Stomach (tissue), 9 donors: ENCODE measurements around the gene NCEH1. TPM values are rescaled to one million over a fixed set of nuclear protein-coding genes. Genes with fewer than 3 reads are reported as not detected.

Source experiments
- DNase-seq, 2 donors: peaks; one replicate each; pipeline versions ENCODE4 v3.0.0 to v3.0.0-alpha.2; 2013 to 2019
- H3K27ac ChIP-seq, 5 donors: fragments of 200-600 bp in 4 of 5; sonication (generic) in 4 of 5; one replicate each; pipeline ENCODE4 v1.5.1; 2013 to 2019; ENCODE audit warnings: mild to moderate bottlenecking in 1 of 5, moderate library complexity in 1 of 5
- H3K27me3 ChIP-seq, 3 donors: fragments of 200-600 bp; sonication (generic); one replicate each; pipeline ENCODE4 v1.5.1; 2017 to 2019; ENCODE audit warnings: mixed run types in 1 of 3
- H3K36me3 ChIP-seq, 4 donors: fragments of 200-600 bp; sonication (generic); 1 replicate in 3 of 4; 2 replicates in 1 of 4; pipeline ENCODE4 v1.5.1; 2016 to 2019
- H3K4me1 ChIP-seq, 4 donors: fragments of 200-600 bp; sonication (generic); one replicate each; pipeline ENCODE4 v1.5.1; 2016 to 2019
- H3K4me3 ChIP-seq, 4 donors: fragments of 200-600 bp; sonication (generic) in 3 of 4; one replicate each; pipeline ENCODE4 v1.5.1; 2016 to 2019; ENCODE audit warnings: mild to moderate bottlenecking in 1 of 4
- H3K9me3 ChIP-seq, 4 donors: fragments of 200-600 bp; sonication (generic); one replicate each; pipeline ENCODE4 v1.5.1; 2016 to 2019
- CTCF ChIP-seq, 7 experiments: fragments of 450-650 bp in 4 of 7; fragments of 200-600 bp in 3 of 7; sonication (generic) in 3 of 7; IDR thresholded peaks; one replicate each; pipeline ENCODE4 v1.5.1; 2016 to 2019; ENCODE audit warnings: antibody characterized with exemption in 7 of 7, control low read depth in 2 of 7, mild to moderate bottlenecking in 1 of 7
- EP300 ChIP-seq: sonication (generic); formaldehyde crosslinking; IDR thresholded peaks from one replicate; pipeline ENCODE4 v1.6.1; 2017; ENCODE audit warnings: antibody characterized with exemption
- POLR2A ChIP-seq, 4 donors: fragments of 450-650 bp; IDR thresholded peaks; one replicate each; pipeline ENCODE4 v1.6.1; 2016; ENCODE audit warnings: antibody characterized with exemption in 4 of 4, control low read depth in 2 of 4, mild to moderate bottlenecking in 1 of 4, moderate library complexity in 1 of 4
- POLR2AphosphoS5 ChIP-seq, 3 donors: sonication (generic); formaldehyde crosslinking; IDR thresholded peaks; one replicate each; pipeline ENCODE4 v1.6.1; 2016; ENCODE audit warnings: antibody characterized with exemption in 3 of 3
- WGBS, 5 donors: extraction: QIAGEN DNeasy Blood & Tissue Kit in 3 of 5; methylation state at CpG; one replicate each; pipeline versions ENCODE4 v1.1.5 to v1.1.7; 2013 to 2018; 5-methylcytosine and 5-hydroxymethylcytosine counted together
- intact Hi-C: fragments of 100-400 bp; cut with DNase I; formaldehyde crosslinking; loops from one replicate; pipeline ENCODE4 v1.15.1; 2023; ENCODE audit warnings: low total_unique reads
- polyA plus RNA-seq, 3 donors: library from polyadenylated mRNA; stranded (reverse); fragments of 200-250 nt; gene quantifications; one replicate each; pipeline ENCODE4 v1.2.3, GENCODE V29; 2013
- total RNA-seq, 5 donors: library from RNA; depleted of rRNA; stranded (reverse); fragments of >200 nt; gene quantifications; one replicate each; pipeline versions ENCODE4 v1.1.0 to v1.2.3, GENCODE V29; 2014 to 2016
- donor health status: healthy with polysubstance abuse.
- donor health status: Bipolar disorder and iron deficiency.
- donor health status: healthy.

Gene NCEH1
- total and polyA plus RNA-seq, 8 donors: 1.2 to 19.9 (median 7.0) TPM

GRCh38 chr3:172624999-172625398, 85.9 kb downstream of the NCEH1 start:
- Histone ChIP-seq H3K4me3 (no peak overlapping the region), H3K9me3 (no peaks in the 10 kb centered on the region), H3K27ac (no peak overlapping the region), H3K27me3 (no peaks in the 10 kb centered on the region), H3K4me1 (peaks cover 0 to 18% (median 5%) of the 10 kb centered on the region in 4 donors), H3K36me3 (no peaks in the 10 kb centered on the region)
- intact Hi-C loops: no loop called here
- no peak for DNase-seq
- TF ChIP-seq POLR2AphosphoS5 (IDR thresholded peaks at IDR 0.05): no peak
- TF ChIP-seq CTCF (IDR thresholded peaks at IDR 0.05): no peak
- TF ChIP-seq POLR2A (IDR thresholded peaks at IDR 0.05): no peak
- no peak for TF ChIP-seq EP300
- 89 to 94% (median 93%) methylated on average over 9 of the region's 9 CpGs for WGBS, 5 donors

- H3K27ac ChIP-seq: no peak overlapping the region
- DNase-seq: peak; percentile 38 to 72
- intact Hi-C loops: no loop called here
Observed at GRCh38 chr3:172622916-172623700, 87.8 kb downstream of the NCEH1 start.

GRCh38 chr3:172622156-172622555, 88.7 kb downstream of the NCEH1 start:
- 70 to 80% (median 77%) methylated on average over 2 of the region's 2 CpGs for WGBS, 5 donors
- H3K9me3 ChIP-seq: no peaks in the 10 kb centered on the region
- no peak for DNase-seq
- intact Hi-C loops: no loop called here
- H3K27ac ChIP-seq: no peak overlapping the region
- TF ChIP-seq POLR2AphosphoS5 (IDR thresholded peaks at IDR 0.05): no peak
- TF ChIP-seq CTCF (IDR thresholded peaks at IDR 0.05): no peak
- TF ChIP-seq POLR2A (IDR thresholded peaks at IDR 0.05): no peak
- TF ChIP-seq EP300: no peak
- H3K4me3 ChIP-seq: no peak overlapping the region
- peaks cover 0 to 18% (median 6%) of the 10 kb centered on the region in 4 donors for H3K4me1 ChIP-seq
- no peaks in the 10 kb centered on the region for H3K27me3 ChIP-seq
- no peaks in the 10 kb centered on the region for H3K36me3 ChIP-seq

More at GRCh38 chr3:172622916-172623700, 87.8 kb downstream of the NCEH1 start:
- Histone ChIP-seq H3K4me3 (no peak overlapping the region), H3K9me3 (no peaks in the 10 kb centered on the region), H3K36me3 (no peaks in the 10 kb centered on the region), H3K4me1 (peaks cover 0 to 18% (median 5%) of the 10 kb centered on the region in 4 donors), H3K27me3 (no peaks in the 10 kb centered on the region)
- 25 to 32% (median 30%) methylated on average over 10 of the region's 10 CpGs for WGBS, 5 donors
- no peak for TF ChIP-seq EP300
- no peak for TF ChIP-seq POLR2A (IDR thresholded peaks at IDR 0.05)
- no peak for TF ChIP-seq POLR2AphosphoS5 (IDR thresholded peaks at IDR 0.05)
- peak in 4 of 7 experiments; percentile 25 to 58 (median 54) for TF ChIP-seq CTCF (IDR thresholded peaks at IDR 0.05)

- TF ChIP-seq CTCF (IDR thresholded peaks at IDR 0.05): no peak
- TF ChIP-seq POLR2A (IDR thresholded peaks at IDR 0.05): no peak
- TF ChIP-seq EP300: no peak
- TF ChIP-seq POLR2AphosphoS5 (IDR thresholded peaks at IDR 0.05): no peak
- WGBS, 5 donors: 43 to 74% (median 60%) methylated on average over 3 of the region's 3 CpGs
- H3K27me3 ChIP-seq: no peaks in the 10 kb centered on the region
- H3K4me1 ChIP-seq: peaks cover 4 to 33% (median 22%) of the 10 kb centered on the region in 4 donors
- H3K27ac ChIP-seq: no peak overlapping the region
- H3K9me3 ChIP-seq: peaks cover 0 to 10% (median 0%) of the 10 kb centered on the region in 4 donors
- H3K36me3 ChIP-seq: no peaks in the 10 kb centered on the region
- intact Hi-C loops: no loop called here
- no peak overlapping the region for H3K4me3 ChIP-seq
- no peak for DNase-seq
Observed at GRCh38 chr3:172617976-172618375, 92.9 kb downstream of the NCEH1 start.
